SU-DHL-6 (cell line): ENCODE data around the gene MYL6.

Source experiments
- H2AFZ ChIP-seq: fragments of 200-600 bp; sonication (generic); 2 replicates; pipeline ENCODE4 v1.6.1; 2014; ENCODE audit warnings: low read depth, mild to moderate bottlenecking, moderate library complexity, mixed read lengths, antibody characterized with exemption, low read length; ENCODE audit not compliant: severe bottlenecking
- H3F3A ChIP-seq: fragments of 200-600 bp; shearing (Covaris generic); 2 replicates; pipeline ENCODE4 v1.6.0; 2016; ENCODE audit warnings: antibody characterized with exemption, mild to moderate bottlenecking; ENCODE audit not compliant: insufficient read depth
- H3K27ac ChIP-seq: fragments of 200-600 bp; sonication (generic); 2 replicates; pipeline ENCODE4 v1.5.1; 2016; ENCODE audit warnings: low read depth, mild to moderate bottlenecking, low read length, moderate library complexity, mixed read lengths
- H3K27me3 ChIP-seq: fragments of 200-600 bp; sonication (generic), shearing (Covaris generic); 2 replicates; pipeline ENCODE4 v1.6.0; 2014; ENCODE audit warnings: mild to moderate bottlenecking, low read length
- H3K36me3 ChIP-seq: fragments of 200-600 bp; sonication (generic); 2 replicates; pipeline ENCODE4 v1.6.1; 2014; ENCODE audit warnings: mild to moderate bottlenecking, low read length, mixed read lengths
- H3K4me2 ChIP-seq: fragments of 300-600, 200-600 bp; shearing (Covaris generic), sonication (generic); 2 replicates; pipeline ENCODE4 v1.6.0; 2014; ENCODE audit warnings: low read length, low read depth, mild to moderate bottlenecking; ENCODE audit not compliant: poor library complexity, severe bottlenecking
- H3K4me3 ChIP-seq: fragments of 200-600 bp; sonication (generic); 2 replicates; pipeline ENCODE4 v1.5.1; 2014; ENCODE audit warnings: antibody characterized with exemption, low read length, mild to moderate bottlenecking, mixed read lengths; ENCODE audit not compliant: insufficient read depth, poor library complexity, severe bottlenecking
- H3K79me2 ChIP-seq: fragments of 200-600 bp; sonication (generic); 2 replicates; pipeline ENCODE4 v1.6.1; 2014; ENCODE audit warnings: mild to moderate bottlenecking, low read length, moderate library complexity; ENCODE audit not compliant: insufficient read depth
- H3K9ac ChIP-seq: fragments of 200-600 bp; sonication (generic); 2 replicates; pipeline ENCODE4 v1.7.0; 2014; ENCODE audit warnings: mild to moderate bottlenecking, low read length
- H3K9me2 ChIP-seq: fragments of 200-600 bp; sonication (generic); replicated peaks from 2 replicates; pipeline ENCODE4 v1.6.1; 2014; ENCODE audit warnings: low read length; ENCODE audit not compliant: insufficient read depth
- H3K9me3 ChIP-seq: fragments of 200-600 bp; sonication (generic); 2 replicates; pipeline ENCODE4 v1.6.1; 2014; ENCODE audit warnings: low read length, mixed read lengths; ENCODE audit not compliant: insufficient read depth
- H4K20me1 ChIP-seq: fragments of 200-600 bp; sonication (generic); 2 replicates; pipeline ENCODE4 v1.6.1; 2014; ENCODE audit warnings: low read depth, mild to moderate bottlenecking, antibody characterized with exemption, low read length, moderate library complexity, mixed read lengths
- CTCF ChIP-seq: fragments of 200-600 bp; sonication (generic); IDR thresholded peaks from one replicate; pipeline ENCODE4 v1.5.1; 2017; ENCODE audit warnings: antibody characterized with exemption, mild to moderate bottlenecking, low read length, moderate library complexity; ENCODE audit not compliant: insufficient read depth, poor library complexity, severe bottlenecking
- EZH2phosphoT487 ChIP-seq: fragments of 200-600 bp; sonication (generic), shearing (Covaris generic); conservative IDR thresholded peaks from 2 replicates; pipeline ENCODE4 v1.6.1; 2018; ENCODE audit warnings: mild to moderate bottlenecking, antibody characterized with exemption, low read length, moderate library complexity, mixed read lengths

Gene MYL6

GRCh38 chr12:56197921-56198635, 39.9 kb downstream of the MYL6 start:
- Histone ChIP-seq H3F3A (peaks cover 7% of the 10 kb centered on the region; the same call in 1 of the 2 replicates), H3K9me2 (no peaks in the 10 kb centered on the region), H3K27me3 (no peaks in the 10 kb centered on the region), H2AFZ (no peak overlapping the region), H3K4me2 (no peak overlapping the region), H3K9me3 (no peaks in the 10 kb centered on the region), H3K27ac (no peak overlapping the region), H3K9ac (no peak overlapping the region), H3K36me3 (no peaks in the 10 kb centered on the region), H3K79me2 (no peaks in the 10 kb centered on the region), H3K4me3 (no peak overlapping the region), H4K20me1 (no peaks in the 10 kb centered on the region)
- TF ChIP-seq CTCF: no peak
- no peak for TF ChIP-seq EZH2phosphoT487

GRCh38 chr12:56198836-56199235, 40.7 kb downstream of the MYL6 start:
- Histone ChIP-seq H3K36me3 (no peaks in the 10 kb centered on the region), H3K9ac (no peak overlapping the region), H3K9me3 (no peaks in the 10 kb centered on the region), H4K20me1 (no peaks in the 10 kb centered on the region), H3F3A (peaks cover 7% of the 10 kb centered on the region; the same call in 1 of the 2 replicates), H3K4me2 (no peak overlapping the region), H3K79me2 (no peaks in the 10 kb centered on the region), H3K9me2 (no peaks in the 10 kb centered on the region), H3K4me3 (no peak overlapping the region), H3K27ac (no peak overlapping the region), H2AFZ (no peak overlapping the region), H3K27me3 (no peaks in the 10 kb centered on the region)
- TF ChIP-seq EZH2phosphoT487 (no peak), CTCF (no peak)

GRCh38 chr12:56202366-56202765, 44.2 kb downstream of the MYL6 start:
- no peak overlapping the region for H3K27ac ChIP-seq
- H4K20me1 ChIP-seq: no peaks in the 10 kb centered on the region
- H2AFZ ChIP-seq: no peak overlapping the region
- H3K9me2 ChIP-seq: no peaks in the 10 kb centered on the region
- no peaks in the 10 kb centered on the region for H3K27me3 ChIP-seq
- no peaks in the 10 kb centered on the region for H3K9me3 ChIP-seq
- H3F3A ChIP-seq: peaks cover 10% of the 10 kb centered on the region; the same call in 1 of the 2 replicates
- H3K79me2 ChIP-seq: no peaks in the 10 kb centered on the region
- no peak overlapping the region for H3K4me2 ChIP-seq
- TF ChIP-seq CTCF: no peak
- TF ChIP-seq EZH2phosphoT487: no peak
- H3K9ac ChIP-seq: no peak overlapping the region
- no peak overlapping the region for H3K4me3 ChIP-seq
- peaks cover 6% of the 10 kb centered on the region; the same call in 1 of the 2 replicates for H3K36me3 ChIP-seq
